Thoracic aorta (tissue), 2 donors: ENCODE results near the gene AP1AR. TPM values are rescaled to one million over a fixed set of nuclear protein-coding genes. Genes with fewer than 3 reads are reported as not detected.
"Not testable (repeated sequence)": the region's sequence is repeated elsewhere in the genome, so short reads cannot be mapped to it uniquely, and the experiment has no call there.

Experiments
- ATAC-seq: fragments of 150-250 bp; one replicate; pipeline ENCODE4 v1.8.0; 2017; ENCODE audit warnings: low read depth; ENCODE audit not compliant: insufficient number of reproducible peaks, low FRiP score
- DNase-seq: peaks from one replicate; pipeline ENCODE4 v3.0.0-alpha.2; 2020; ENCODE audit warnings: low spot score
- H3K27ac ChIP-seq, 2 donors: fragments of 200-600 bp; sonication (generic); 1 replicate in 1 of 2; 2 replicates in 1 of 2; pipeline ENCODE4 v1.5.1; 2016; ENCODE audit warnings: mild to moderate bottlenecking in 2 of 2, moderate library complexity in 2 of 2
- H3K27me3 ChIP-seq: fragments of 200-600 bp; sonication (generic); replicated peaks from 2 replicates; pipeline ENCODE4 v1.6.0; 2016; ENCODE audit warnings: mild to moderate bottlenecking; ENCODE audit not compliant: insufficient read depth
- H3K36me3 ChIP-seq: fragments of 200-600 bp; sonication (generic); one replicate; pipeline ENCODE4 v1.5.1; 2016
- H3K4me1 ChIP-seq, 2 donors: fragments of 200-600 bp; sonication (generic); 1 replicate in 1 of 2; 2 replicates in 1 of 2; pipeline versions ENCODE4 v1.5.1 to v1.6.0; 2016; ENCODE audit warnings: low read depth in 2 of 2, mild to moderate bottlenecking in 1 of 2; ENCODE audit not compliant: control insufficient read depth in 1 of 2
- H3K4me3 ChIP-seq: fragments of 200-600 bp; sonication (generic); 2 replicates; pipeline ENCODE4 v1.5.1; 2016; ENCODE audit warnings: mild to moderate bottlenecking
- H3K9me3 ChIP-seq: fragments of 200-600 bp; sonication (generic); 2 replicates; pipeline ENCODE4 v1.5.1; 2016
- total RNA-seq, 2 donors: library from RNA; depleted of rRNA; stranded (reverse); fragments of >200 nt; gene quantifications; one replicate each; pipeline versions ENCODE4 v1.1.0 to v1.2.3, GENCODE V29; 2016
- TF ChIP-seq, protein P1 (sequence below): fragments of 200-600 bp; sonication (generic); IDR thresholded peaks from one replicate; pipeline ENCODE4 v1.5.1; 2019; ENCODE audit warnings: antibody characterized with exemption

Gene AP1AR
- total RNA-seq, 2 donors from 2014 or later = 10.0 to 27.9 TPM

- ATAC-seq = no peak
- Histone ChIP-seq H3K4me3 (no peak overlapping the region), H3K27ac (no peak overlapping the region), H3K9me3 (no peaks in the 10 kb centered on the region), H3K27me3 (no peaks in the 10 kb centered on the region), H3K4me1 (no peaks in the 10 kb centered on the region), H3K36me3 (no peaks in the 10 kb centered on the region)
- DNase-seq = no peak
- TF ChIP-seq, protein P1, sequence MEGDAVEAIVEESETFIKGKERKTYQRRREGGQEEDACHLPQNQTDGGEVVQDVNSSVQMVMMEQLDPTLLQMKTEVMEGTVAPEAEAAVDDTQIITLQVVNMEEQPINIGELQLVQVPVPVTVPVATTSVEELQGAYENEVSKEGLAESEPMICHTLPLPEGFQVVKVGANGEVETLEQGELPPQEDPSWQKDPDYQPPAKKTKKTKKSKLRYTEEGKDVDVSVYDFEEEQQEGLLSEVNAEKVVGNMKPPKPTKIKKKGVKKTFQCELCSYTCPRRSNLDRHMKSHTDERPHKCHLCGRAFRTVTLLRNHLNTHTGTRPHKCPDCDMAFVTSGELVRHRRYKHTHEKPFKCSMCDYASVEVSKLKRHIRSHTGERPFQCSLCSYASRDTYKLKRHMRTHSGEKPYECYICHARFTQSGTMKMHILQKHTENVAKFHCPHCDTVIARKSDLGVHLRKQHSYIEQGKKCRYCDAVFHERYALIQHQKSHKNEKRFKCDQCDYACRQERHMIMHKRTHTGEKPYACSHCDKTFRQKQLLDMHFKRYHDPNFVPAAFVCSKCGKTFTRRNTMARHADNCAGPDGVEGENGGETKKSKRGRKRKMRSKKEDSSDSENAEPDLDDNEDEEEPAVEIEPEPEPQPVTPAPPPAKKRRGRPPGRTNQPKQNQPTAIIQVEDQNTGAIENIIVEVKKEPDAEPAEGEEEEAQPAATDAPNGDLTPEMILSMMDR = no peak
Observed at GRCh38 chr4:112201915-112202505, 29.6 kb upstream of the AP1AR start.

GRCh38 chr4:112203593-112203992 lies 28.0 kb upstream of the AP1AR start:
- no peaks in the 10 kb centered on the region for H3K36me3 ChIP-seq
- H3K9me3 ChIP-seq = no peaks in the 10 kb centered on the region
- DNase-seq = no peak
- H3K4me3 ChIP-seq = no peak overlapping the region
- ATAC-seq = no peak
- H3K4me1 ChIP-seq = no peaks in the 10 kb centered on the region
- TF ChIP-seq, protein P1 = no peak
- no peak overlapping the region for H3K27ac ChIP-seq
- no peaks in the 10 kb centered on the region for H3K27me3 ChIP-seq

DNA sequence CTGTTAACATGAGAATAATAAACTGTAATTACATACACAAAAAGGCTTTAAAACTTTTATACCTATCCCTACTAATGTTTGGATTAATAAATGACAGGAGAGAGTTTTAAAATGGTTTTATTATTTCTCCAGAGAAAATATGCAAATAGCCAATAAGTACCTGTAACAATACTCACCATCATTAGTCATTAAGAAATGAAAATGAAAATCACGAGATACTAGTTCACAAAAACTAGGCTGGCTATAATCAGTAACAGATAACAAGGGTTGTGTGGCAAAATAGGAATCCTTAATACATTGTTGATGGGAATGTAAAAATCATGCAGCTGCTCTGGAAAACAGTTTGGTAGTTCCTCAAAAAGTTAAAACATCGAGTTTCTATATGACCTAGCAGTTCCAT lies 25.2 kb upstream of the AP1AR start:
- DNase-seq = no peak
- ATAC-seq = no peak
- Histone ChIP-seq H3K36me3 (no peaks in the 10 kb centered on the region), H3K27me3 (no peaks in the 10 kb centered on the region), H3K9me3 (no peaks in the 10 kb centered on the region), H3K27ac (no peak overlapping the region), H3K4me3 (no peak overlapping the region), H3K4me1 (no peaks in the 10 kb centered on the region)
- TF ChIP-seq, protein P1 = no peak

- H3K36me3 ChIP-seq, ATAC-seq, H3K27ac ChIP-seq, H3K4me3 ChIP-seq, DNase-seq, H3K4me1 ChIP-seq, H3K9me3 ChIP-seq, H3K27me3 ChIP-seq: not testable (repeated sequence)
Observed at GRCh38 chr4:112208137-112209095, 23.2 kb upstream of the AP1AR start.

DNA sequence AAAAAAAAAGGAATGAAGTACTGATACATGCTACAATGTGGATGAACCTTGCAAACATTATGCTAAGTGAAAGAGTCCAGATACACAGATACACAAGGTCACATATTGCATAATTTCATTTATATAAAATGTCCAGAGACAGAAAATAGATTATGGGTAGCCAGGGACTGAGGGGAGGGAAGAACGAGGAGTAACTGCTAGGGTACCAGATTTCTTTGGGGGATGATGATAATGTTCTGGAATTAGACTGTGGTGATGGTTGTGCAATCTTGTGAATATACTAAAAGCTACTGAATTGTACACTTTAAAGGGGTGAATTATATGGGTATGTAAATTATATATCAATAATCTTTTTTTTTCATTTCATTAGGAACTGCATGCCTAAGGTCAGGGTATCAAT lies 20.8 kb upstream of the AP1AR start:
- Histone ChIP-seq H3K9me3 (no peaks in the 10 kb centered on the region), H3K4me1 (no peaks in the 10 kb centered on the region), H3K27ac (no peak overlapping the region), H3K27me3 (no peaks in the 10 kb centered on the region), H3K4me3 (no peak overlapping the region), H3K36me3 (no peaks in the 10 kb centered on the region)
- no peak for ATAC-seq
- DNase-seq = no peak
- TF ChIP-seq, protein P1 = no peak
